ENCODE results near the gene KANK2.

- no peak for TF ChIP-seq CTCF (IDR thresholded peaks at IDR 0.05; ENCODE audit: poor library complexity, severe bottlenecking)
- no peak for TF ChIP-seq REST (IDR thresholded peaks at IDR 0.05; ENCODE audit: borderline replicate concordance)
These were observed 3.6 kb upstream of the KANK2 start for GRCh38 chr19:11200931-11201330.
